HG03354 (cell line): Measurements from ENCODE around the gene COL23A1.

Source experiments
- ATAC-seq: cut with Tn5 transposase; IDR thresholded peaks from one replicate; pipeline ENCODE4 v1.9.1; 2021; ENCODE audit warnings: mild to moderate bottlenecking; ENCODE audit not compliant: unreplicated experiment, poor library complexity, severe bottlenecking

COL23A1 gene

GRCh38 chr5:178216779-178217178 lies 373.4 kb downstream of the COL23A1 start:
- no peak for ATAC-seq

- ATAC-seq = no peak
Observed at GRCh38 chr5:178216088-178216534, 374.1 kb downstream of the COL23A1 start.

- ATAC-seq = no peak
Observed at GRCh38 chr5:178215280-178216002, 374.8 kb downstream of the COL23A1 start.

- no peak for ATAC-seq
Observed at GRCh38 chr5:178214160-178214803, 375.9 kb downstream of the COL23A1 start.

GRCh38 chr5:178213748-178214151 lies 376.4 kb downstream of the COL23A1 start:
- ATAC-seq = no peak

- ATAC-seq = no peak
Observed at GRCh38 chr5:178213003-178213461, 377.2 kb downstream of the COL23A1 start.

GRCh38 chr5:178212241-178213002 lies 377.8 kb downstream of the COL23A1 start:
- ATAC-seq = no peak

- no peak for ATAC-seq
Observed at GRCh38 chr5:178211095-178212048, 378.8 kb downstream of the COL23A1 start.

- no peak for ATAC-seq
Observed at GRCh38 chr5:178210686-178211085, 379.5 kb downstream of the COL23A1 start.

- no peak for ATAC-seq
Observed at GRCh38 chr5:178210073-178210535, 380.1 kb downstream of the COL23A1 start.

GRCh38 chr5:178209334-178210072 lies 380.7 kb downstream of the COL23A1 start:
- no peak for ATAC-seq

GRCh38 chr5:178208540-178209227 lies 381.5 kb downstream of the COL23A1 start:
- ATAC-seq = no peak

GRCh38 chr5:178207917-178208280 lies 382.3 kb downstream of the COL23A1 start:
- no peak for ATAC-seq

- no peak for ATAC-seq
Observed at GRCh38 chr5:178207183-178207916, 382.8 kb downstream of the COL23A1 start.

- no peak for ATAC-seq
Observed at GRCh38 chr5:178206166-178207101, 383.8 kb downstream of the COL23A1 start.

- ATAC-seq = no peak
Observed at GRCh38 chr5:178205749-178206047, 384.5 kb downstream of the COL23A1 start.
